Measurements from ENCODE around the gene SSR1. TPM values are rescaled to one million over a fixed set of nuclear protein-coding genes. Genes with fewer than 3 reads are reported as not detected.
"Not testable (repeated sequence)": the region's sequence is repeated elsewhere in the genome, so short reads cannot be mapped to it uniquely, and the experiment has no call there.

SSR1 gene
- total and polyA plus RNA-seq, 2 experiments from 2014 or later = 65.3 to 70.2 TPM

GRCh38 chr6:7321866-7322265 is 8.9 kb upstream of the SSR1 start:
- H3K4me1 Mint-ChIP-seq; H3K36me3 Mint-ChIP-seq (ENCODE audit: low read depth); H3F3A ChIP-seq (replicated peaks; ENCODE audit: low read depth); H3K27me3 Mint-ChIP-seq (ENCODE audit: insufficient read depth, low read depth, poor library complexity); H3K9me3 Mint-ChIP-seq; DNase-seq (ENCODE audit: low spot score); H3K79me2 ChIP-seq (replicated peaks; ENCODE audit: insufficient read depth); H2AFZ ChIP-seq; H3K27me3 ChIP-seq (ENCODE audit: insufficient read depth); H3K4me3 Mint-ChIP-seq; H3K36me3 ChIP-seq (ENCODE audit: insufficient read depth); H3K9me2 ChIP-seq (ENCODE audit: insufficient read depth); H3K4me1 ChIP-seq (ENCODE audit: insufficient read depth); H3K4me2 ChIP-seq; H3K4me3 ChIP-seq; ATAC-seq; H3K27ac ChIP-seq (ENCODE audit: low read depth); H4K20me1 ChIP-seq (replicated peaks; ENCODE audit: insufficient read depth); H3K27ac Mint-ChIP-seq: not testable (repeated sequence)

GRCh38 chr6:7319406-7319805 is 6.4 kb upstream of the SSR1 start:
- not testable (repeated sequence) for H3K9me2 ChIP-seq (ENCODE audit: insufficient read depth); DNase-seq (ENCODE audit: low spot score); H3K4me1 ChIP-seq (ENCODE audit: insufficient read depth); H3K4me3 Mint-ChIP-seq; H3F3A ChIP-seq (replicated peaks; ENCODE audit: low read depth); H3K9me3 Mint-ChIP-seq; H3K27me3 ChIP-seq (ENCODE audit: insufficient read depth); H3K36me3 Mint-ChIP-seq (ENCODE audit: low read depth); H3K79me2 ChIP-seq (replicated peaks; ENCODE audit: insufficient read depth); H3K27me3 Mint-ChIP-seq (ENCODE audit: insufficient read depth, low read depth, poor library complexity); ATAC-seq; H3K36me3 ChIP-seq (ENCODE audit: insufficient read depth); H2AFZ ChIP-seq; H3K4me2 ChIP-seq; H3K27ac Mint-ChIP-seq; H4K20me1 ChIP-seq (replicated peaks; ENCODE audit: insufficient read depth); H3K4me3 ChIP-seq; H3K4me1 Mint-ChIP-seq; H3K27ac ChIP-seq (ENCODE audit: low read depth)

GRCh38 chr6:7317538-7317937 is 4.5 kb upstream of the SSR1 start:
- Mint-ChIP-seq H3K9me3 (no peaks in the 10 kb centered on the region), H3K4me1 (no peaks in the 10 kb centered on the region; the same call in 2 of the 3 replicates), H3K36me3 (ENCODE audit: low read depth) (peaks cover 3% of the 10 kb centered on the region; the same call in 2 of the 3 replicates), H3K27me3 (ENCODE audit: insufficient read depth, low read depth, poor library complexity) (peaks cover 3% of the 10 kb centered on the region), H3K27ac (no peak overlapping the region), H3K4me3 (no peak overlapping the region)
- Histone ChIP-seq H3K4me1 (ENCODE audit: insufficient read depth) (0 out of 2 replicates have a peak, but pooled peaks cover 5% of the 10 kb centered on the region), H3K79me2 (replicated peaks; ENCODE audit: insufficient read depth) (no peaks in the 10 kb centered on the region; the same call in 1 of the 2 replicates), H3K27ac (ENCODE audit: low read depth) (no peak overlapping the region), H3K4me2 (no peak overlapping the region), H2AFZ (no peak overlapping the region), H3K27me3 (ENCODE audit: insufficient read depth) (no peaks in the 10 kb centered on the region), H3K9me2 (ENCODE audit: insufficient read depth) (no peaks in the 10 kb centered on the region; the same call in 1 of the 2 replicates), H4K20me1 (replicated peaks; ENCODE audit: insufficient read depth) (no peaks in the 10 kb centered on the region), H3K36me3 (ENCODE audit: insufficient read depth) (no peaks in the 10 kb centered on the region), H3K4me3 (no peak overlapping the region), H3F3A (replicated peaks; ENCODE audit: low read depth) (no peaks in the 10 kb centered on the region)
- ATAC-seq (no peak), DNase-seq (ENCODE audit: low spot score) (no peak)
- TF ChIP-seq STAT1 (IDR thresholded peaks at IDR 0.05; ENCODE audit: unreplicated experiment) (no peak), EZH2 (IDR thresholded peaks at IDR 0.05; ENCODE audit: low read depth, unreplicated experiment) (no peak), NANOG (IDR thresholded peaks at IDR 0.05; ENCODE audit: borderline replicate concordance) (no peak), EZH2phosphoT487 (IDR thresholded peaks at IDR 0.05; ENCODE audit: unreplicated experiment) (no peak), JUNB (IDR thresholded peaks at IDR 0.05; ENCODE audit: unreplicated experiment) (no peak), POLR2AphosphoS5 (IDR thresholded peaks at IDR 0.05; ENCODE audit: low read depth) (no peak), REST (IDR thresholded peaks at IDR 0.05; ENCODE audit: unreplicated experiment) (no peak), ZNF331 (CRISPR knock-in tag; IDR thresholded peaks at IDR 0.05; ENCODE audit: low read depth) (no peak)
